ENCODE data around the gene SATB1.

SATB1 gene

GRCh38 chr3:18423401-18424212 is 1.5 kb downstream of the SATB1 start (continued):
- TF ChIP-seq ZEB2 (tag by site-specific recombination; IDR thresholded peaks at IDR 0.05), result no peak
- TF ChIP-seq ZNF416 (tag by site-specific recombination; IDR thresholded peaks at IDR 0.05), result no peak
- no peak for TF ChIP-seq ZNF670 (tag by site-specific recombination; IDR thresholded peaks at IDR 0.05; ENCODE audit: low read depth)
- no peak for TF ChIP-seq ZNF26 (tag by site-specific recombination; IDR thresholded peaks at IDR 0.05)
- no peak for TF ChIP-seq REPIN1 (tag by site-specific recombination; IDR thresholded peaks at IDR 0.05; ENCODE audit: low read depth)
- no peak for TF ChIP-seq ZSCAN4 (tag by site-specific recombination; IDR thresholded peaks at IDR 0.05)
- no peak for TF ChIP-seq HIC1 (tag by site-specific recombination; IDR thresholded peaks at IDR 0.05)
- TF ChIP-seq ZNF266 (tag by site-specific recombination; IDR thresholded peaks at IDR 0.05; ENCODE audit: low read depth), result no peak
- no peak for TF ChIP-seq ZNF23 (tag by site-specific recombination; IDR thresholded peaks at IDR 0.05; ENCODE audit: borderline replicate concordance)
- no peak for TF ChIP-seq ZNF600 (tag by site-specific recombination; IDR thresholded peaks at IDR 0.05)
- TF ChIP-seq ZNF398 (tag by site-specific recombination; IDR thresholded peaks at IDR 0.05), result peak; percentile 19; the same call in 1 of the 2 replicates
- TF ChIP-seq ZNF626 (tag by site-specific recombination; IDR thresholded peaks at IDR 0.05), result no peak
- no peak for TF ChIP-seq ZNF48 (tag by site-specific recombination; IDR thresholded peaks at IDR 0.05)
- TF ChIP-seq ZNF768 (tag by site-specific recombination; IDR thresholded peaks at IDR 0.05), result no peak
- no peak for TF ChIP-seq INSM2 (tag by site-specific recombination; IDR thresholded peaks at IDR 0.05)
- TF ChIP-seq ZNF560 (tag by site-specific recombination; IDR thresholded peaks at IDR 0.05; ENCODE audit: borderline replicate concordance), result no peak
- TF ChIP-seq ZNF639 (tag by site-specific recombination; IDR thresholded peaks at IDR 0.05), result no peak
- TF ChIP-seq ZNF169 (tag by site-specific recombination; IDR thresholded peaks at IDR 0.05), result no peak
- TF ChIP-seq MZF1 (tag by site-specific recombination; IDR thresholded peaks at IDR 0.05; ENCODE audit: borderline replicate concordance), result no peak
- TF ChIP-seq ZBTB21 (tag by site-specific recombination; IDR thresholded peaks at IDR 0.05), result no peak
- no peak for TF ChIP-seq HOXA7 (CRISPR knock-in tag; IDR thresholded peaks at IDR 0.05; ENCODE audit: borderline replicate concordance)
- no peak for TF ChIP-seq ZNF776 (tag by site-specific recombination; IDR thresholded peaks at IDR 0.05; ENCODE audit: borderline replicate concordance)
- TF ChIP-seq ZNF302 (tag by site-specific recombination; IDR thresholded peaks at IDR 0.05; ENCODE audit: low read depth), result no peak
- no peak for TF ChIP-seq ZNF548 (tag by site-specific recombination; IDR thresholded peaks at IDR 0.05)
- TF ChIP-seq YY2 (tag by site-specific recombination; IDR thresholded peaks at IDR 0.05), result no peak
- TF ChIP-seq GFI1B (tag by site-specific recombination; IDR thresholded peaks at IDR 0.05), result no peak
- no peak for TF ChIP-seq BCL11B (tag by site-specific recombination; IDR thresholded peaks at IDR 0.05; ENCODE audit: low read depth)
- no peak for TF ChIP-seq ZNF16 (tag by site-specific recombination; IDR thresholded peaks at IDR 0.05; ENCODE audit: low read depth)
